Progenitor cell of endocrine pancreas (in vitro differentiated cells): ENCODE data around the gene TNFAIP1. TPM values are rescaled to one million over a fixed set of nuclear protein-coding genes. Genes with fewer than 3 reads are reported as not detected.

Experiments used
- DNase-seq: peaks from one replicate; pipeline ENCODE4 v3.0.0; 2021; ENCODE audit warnings: low spot score; ENCODE audit not compliant: unreplicated experiment
- H3K27ac Mint-ChIP-seq: 2 replicates; pipeline ENCODE4 v1.8.0; 2021; ENCODE audit warnings: mild to moderate bottlenecking, moderate library complexity, mixed read lengths
- H3K27me3 Mint-ChIP-seq: 2 replicates; pipeline ENCODE4 v1.8.0; 2021; ENCODE audit warnings: mixed read lengths
- H3K36me3 Mint-ChIP-seq: 2 replicates; pipeline ENCODE4 v1.8.0; 2022; ENCODE audit warnings: mixed read lengths; ENCODE audit not compliant: insufficient read depth
- H3K4me1 Mint-ChIP-seq: 2 replicates; pipeline ENCODE4 v1.8.0; 2021; ENCODE audit warnings: low read depth, mixed read lengths
- H3K4me3 Mint-ChIP-seq: 2 replicates; pipeline ENCODE4 v1.8.0; 2021; ENCODE audit warnings: low read depth, mild to moderate bottlenecking, moderate library complexity, mixed read lengths
- H3K9me3 Mint-ChIP-seq: 2 replicates; pipeline ENCODE4 v1.8.0; 2021; ENCODE audit warnings: low read depth, mixed read lengths
- CTCF ChIP-seq: fragments of 200-600 bp; sonication (generic); IDR thresholded peaks from one replicate; pipeline ENCODE4 v1.5.0; 2021; ENCODE audit warnings: antibody characterized with exemption, mild to moderate bottlenecking; ENCODE audit not compliant: unreplicated experiment
- total RNA-seq: library from RNA; stranded (reverse); gene quantifications from 2 replicates; pipeline ENCODE4 v1.2.1, GENCODE V29; 2021

TNFAIP1 gene
- total RNA-seq, 1 donor from 2014 or later: 50.9 TPM

- H3K27me3 Mint-ChIP-seq: no peaks in the 10 kb centered on the region
- peak overlapping the region; percentile 95 for H3K27ac Mint-ChIP-seq
- TF ChIP-seq CTCF: no peak
- H3K36me3 Mint-ChIP-seq: peaks cover 17% of the 10 kb centered on the region
- no peaks in the 10 kb centered on the region for H3K9me3 Mint-ChIP-seq
- DNase-seq: no peak
- peaks cover 18% of the 10 kb centered on the region for H3K4me1 Mint-ChIP-seq
- H3K4me3 Mint-ChIP-seq: peak overlapping the region; percentile 87
Measured at GRCh38 chr17:28357901-28358197, 22.3 kb downstream of the TNFAIP1 start.

- Mint-ChIP-seq H3K27ac (no peak overlapping the region), H3K36me3 (peaks cover 10% of the 10 kb centered on the region), H3K27me3 (no peaks in the 10 kb centered on the region), H3K4me3 (no peak overlapping the region), H3K4me1 (peaks cover 8% of the 10 kb centered on the region), H3K9me3 (no peaks in the 10 kb centered on the region)
- no peak for TF ChIP-seq CTCF
- no peak for DNase-seq
Measured at GRCh38 chr17:28363186-28363585, 27.6 kb downstream of the TNFAIP1 start.

- Mint-ChIP-seq H3K9me3 (no peaks in the 10 kb centered on the region), H3K36me3 (peaks cover 10% of the 10 kb centered on the region), H3K4me3 (no peak overlapping the region), H3K27ac (no peak overlapping the region), H3K4me1 (peaks cover 14% of the 10 kb centered on the region), H3K27me3 (no peaks in the 10 kb centered on the region)
- DNase-seq: no peak
- TF ChIP-seq CTCF: no peak
Measured at GRCh38 chr17:28363776-28364650, 28.5 kb downstream of the TNFAIP1 start.

- Mint-ChIP-seq H3K27me3 (no peaks in the 10 kb centered on the region), H3K9me3 (no peaks in the 10 kb centered on the region), H3K27ac (no peak within 1 kb of the TSS), H3K36me3 (peaks cover 8% of the 10 kb centered on the region), H3K4me1 (peaks cover 21% of the 10 kb centered on the region), H3K4me3 (no peak within 1 kb of the TSS)
- TF ChIP-seq CTCF: no peak
- DNase-seq: no peak
Measured at GRCh38 chr17:28364665-28365363, 29.3 kb downstream of the TNFAIP1 start, which contains the start of gene SEBOX. TSS of gene SEBOX (minus strand) at chr17:28365199. CDS start at chr17:28365151, 48 bp downstream.

- peaks cover 28% of the 10 kb centered on the region for H3K4me1 Mint-ChIP-seq
- no peak for DNase-seq
- no peaks in the 10 kb centered on the region for H3K27me3 Mint-ChIP-seq
- H3K27ac Mint-ChIP-seq: no peak overlapping the region
- no peaks in the 10 kb centered on the region for H3K9me3 Mint-ChIP-seq
- H3K36me3 Mint-ChIP-seq: peaks cover 5% of the 10 kb centered on the region
- TF ChIP-seq CTCF: no peak
- H3K4me3 Mint-ChIP-seq: no peak overlapping the region
Measured at GRCh38 chr17:28365487-28365886, 29.9 kb downstream of the TNFAIP1 start.
